ENCODE results near the gene NEK4. TPM values are rescaled to one million over a fixed set of nuclear protein-coding genes. Genes with fewer than 3 reads are reported as not detected.

The NEK4 gene
- total RNA-seq, 1 experiment from 2014 or later = 22.0 TPM

- TF ChIP-seq EZH2 (IDR thresholded peaks at IDR 0.05; ENCODE audit: borderline replicate concordance, low read depth, low read length, poor library complexity, severe bottlenecking) (no peak), CTCF (conservative IDR thresholded peaks at IDR 0.05; ENCODE audit: low read depth, low read length) (no peak)
- Histone ChIP-seq H3K4me3 (ENCODE audit: low read depth, low read length, poor library complexity, severe bottlenecking) (no peak overlapping the region), H3K27ac (ENCODE audit: low read depth, low read length, poor library complexity, severe bottlenecking) (no peak overlapping the region), H3K4me1 (ENCODE audit: insufficient read depth, low read length, poor library complexity, severe bottlenecking) (no peaks in the 10 kb centered on the region), H3K9me3 (ENCODE audit: low read depth, low read length, poor library complexity, severe bottlenecking) (no peaks in the 10 kb centered on the region), H3K27me3 (replicated peaks; ENCODE audit: insufficient read depth, low read depth, low read length, poor library complexity) (no peaks in the 10 kb centered on the region), H3K36me3 (ENCODE audit: insufficient read depth, low read length, poor library complexity, severe bottlenecking) (peaks cover 6% of the 10 kb centered on the region)
- POLR2A ChIA-PET (ENCODE audit: low non-redundant PET) = no interaction called here
- no peak for DNase-seq (ENCODE audit: low spot score)
- CTCF ChIA-PET = no interaction called here
- no TSS peak for BruUV-seq (replicated peaks)
- intact Hi-C loops (cut with micrococcal nuclease; ENCODE audit: unreplicated experiment) = no loop called here
These were observed 63.2 kb downstream of the NEK4 start for GRCh38 chr3:52707585-52707984.

GRCh38 chr3:52705688-52706686 is 64.8 kb downstream of the NEK4 start, which contains the start of the genes GLT8D1 and SPCS1:
Gene GLT8D1, minus strand, starts transcription at chr3:52705791. Its CDS starts 5,331 bp downstream, at chr3:52700460.
Gene SPCS1, plus strand, starts transcription at chr3:52706106. Its CDS starts 141 bp downstream, at chr3:52706247.
- Histone ChIP-seq H3K27ac (ENCODE audit: low read depth, low read length, poor library complexity, severe bottlenecking) (peak within 1 kb of the TSS; percentile 76), H3K9me3 (ENCODE audit: low read depth, low read length, poor library complexity, severe bottlenecking) (no peaks in the 10 kb centered on the region), H3K4me3 (ENCODE audit: low read depth, low read length, poor library complexity, severe bottlenecking) (peak within 1 kb of the TSS; percentile 83), H3K4me1 (ENCODE audit: insufficient read depth, low read length, poor library complexity, severe bottlenecking) (no peaks in the 10 kb centered on the region), H3K27me3 (replicated peaks; ENCODE audit: insufficient read depth, low read depth, low read length, poor library complexity) (no peaks in the 10 kb centered on the region), H3K36me3 (ENCODE audit: insufficient read depth, low read length, poor library complexity, severe bottlenecking) (peaks cover 6% of the 10 kb centered on the region)
- CTCF ChIA-PET = no interaction called here
- BruUV-seq (replicated peaks) = no TSS peak
- POLR2A ChIA-PET (ENCODE audit: low non-redundant PET) = no interaction called here
- TF ChIP-seq EZH2 (IDR thresholded peaks at IDR 0.05; ENCODE audit: borderline replicate concordance, low read depth, low read length, poor library complexity, severe bottlenecking) = no peak
- TF ChIP-seq CTCF (conservative IDR thresholded peaks at IDR 0.05; ENCODE audit: low read depth, low read length) = no peak
- DNase-seq (ENCODE audit: low spot score) = peak; percentile 83
- intact Hi-C loops (cut with micrococcal nuclease; ENCODE audit: unreplicated experiment) = no loop called here

- no TSS peak for BruUV-seq (replicated peaks)
These were observed 65.4 kb downstream of the NEK4 start for GRCh38 chr3:52705438-52705687.

More at GRCh38 chr3:52705438-52705687, 65.4 kb downstream of the NEK4 start:
- Histone ChIP-seq H3K4me1 (ENCODE audit: insufficient read depth, low read length, poor library complexity, severe bottlenecking) (no peaks in the 10 kb centered on the region), H3K36me3 (ENCODE audit: insufficient read depth, low read length, poor library complexity, severe bottlenecking) (peaks cover 6% of the 10 kb centered on the region), H3K9me3 (ENCODE audit: low read depth, low read length, poor library complexity, severe bottlenecking) (no peaks in the 10 kb centered on the region), H3K27ac (ENCODE audit: low read depth, low read length, poor library complexity, severe bottlenecking) (peak overlapping the region; percentile 76), H3K27me3 (replicated peaks; ENCODE audit: insufficient read depth, low read depth, low read length, poor library complexity) (no peaks in the 10 kb centered on the region), H3K4me3 (ENCODE audit: low read depth, low read length, poor library complexity, severe bottlenecking) (peak overlapping the region; percentile 83)
- CTCF ChIA-PET = no interaction called here
- no peak for DNase-seq (ENCODE audit: low spot score)
- POLR2A ChIA-PET (ENCODE audit: low non-redundant PET) = no interaction called here
- intact Hi-C loops (cut with micrococcal nuclease; ENCODE audit: unreplicated experiment) = no loop called here
- TF ChIP-seq EZH2 (IDR thresholded peaks at IDR 0.05; ENCODE audit: borderline replicate concordance, low read depth, low read length, poor library complexity, severe bottlenecking) = no peak
- TF ChIP-seq CTCF (conservative IDR thresholded peaks at IDR 0.05; ENCODE audit: low read depth, low read length) = no peak
